Neuronal stem cell (in vitro differentiated cells): ENCODE measurements around the gene BAD.

Experiments used
- DNase-seq: peaks from one replicate; pipeline ENCODE4 v3.0.0-alpha.2; 2013; ENCODE audit warnings: low spot score
- H2AFZ ChIP-seq: one replicate; pipeline ENCODE4 v1.6.1; 2013; ENCODE audit warnings: mild to moderate bottlenecking, low read length, inconsistent platforms
- H2AK5ac ChIP-seq: 2 replicates; pipeline ENCODE4 v1.6.1; 2013; ENCODE audit warnings: low read depth, mild to moderate bottlenecking, inconsistent platforms, low read length, moderate library complexity, mixed read lengths
- H2BK120ac ChIP-seq: 2 replicates; pipeline ENCODE4 v1.6.1; 2013; ENCODE audit warnings: low read depth, mild to moderate bottlenecking, inconsistent platforms, low read length, moderate library complexity, mixed read lengths
- H2BK12ac ChIP-seq: one replicate; pipeline ENCODE4 v1.6.1; 2013; ENCODE audit warnings: low read length, inconsistent platforms
- H2BK15ac ChIP-seq: 2 replicates; pipeline ENCODE4 v1.6.1; 2013; ENCODE audit warnings: mild to moderate bottlenecking, low read length, inconsistent platforms, mixed read lengths
- H2BK5ac ChIP-seq: one replicate; pipeline ENCODE4 v1.6.1; 2013; ENCODE audit warnings: inconsistent platforms, mild to moderate bottlenecking, low read length, moderate library complexity
- H3K14ac ChIP-seq: one replicate; pipeline ENCODE4 v1.6.1; 2013; ENCODE audit warnings: low read length, inconsistent platforms
- H3K18ac ChIP-seq: 2 replicates; pipeline ENCODE4 v1.6.1; 2013; ENCODE audit warnings: low read length, inconsistent platforms
- H3K23ac ChIP-seq: 2 replicates; pipeline ENCODE4 v1.6.1; 2013; ENCODE audit warnings: low read depth, mild to moderate bottlenecking, mixed read lengths, low read length, inconsistent platforms; ENCODE audit not compliant: poor library complexity
- H3K27ac ChIP-seq: replicated peaks from 3 replicates; pipeline ENCODE4 v1.5.1; 2013; ENCODE audit warnings: low read length, inconsistent platforms
- H3K27me3 ChIP-seq, 3 experiments: 2 replicates each; pipeline ENCODE4 v1.6.1; 2013; ENCODE audit warnings: low read length in 3 of 3, mild to moderate bottlenecking in 2 of 3, inconsistent platforms in 1 of 3, low read depth in 1 of 3, mixed read lengths in 1 of 3, moderate library complexity in 1 of 3; ENCODE audit not compliant: control insufficient read depth in 3 of 3, insufficient read depth in 3 of 3
- H3K36me3 ChIP-seq, 2 donors: replicated peaks in 1 of 2; 2 replicates each; pipeline ENCODE4 v1.6.1; 2013; ENCODE audit warnings: low read length in 2 of 2; ENCODE audit not compliant: control insufficient read depth in 2 of 2, insufficient read depth in 2 of 2
- H3K4ac ChIP-seq: 2 replicates; pipeline ENCODE4 v1.6.1; 2013; ENCODE audit warnings: inconsistent platforms, mild to moderate bottlenecking, low read length, moderate library complexity
- H3K4me1 ChIP-seq, 2 donors: 1 replicate in 1 of 2; 2 replicates in 1 of 2; pipeline ENCODE4 v1.6.1; 2013; ENCODE audit warnings: low read length in 2 of 2, low read depth in 1 of 2; ENCODE audit not compliant: control insufficient read depth in 2 of 2, insufficient read depth in 1 of 2
- H3K4me2 ChIP-seq: one replicate; pipeline ENCODE4 v1.6.1; 2013; ENCODE audit warnings: mild to moderate bottlenecking, low read length, inconsistent platforms; ENCODE audit not compliant: insufficient read depth, poor library complexity, severe bottlenecking
- H3K4me3 ChIP-seq, 2 donors: 2 replicates each; pipeline ENCODE4 v1.5.1; 2013; ENCODE audit warnings: low read length in 2 of 2, mild to moderate bottlenecking in 2 of 2, inconsistent platforms in 1 of 2, moderate library complexity in 1 of 2
- H3K79me1 ChIP-seq: one replicate; pipeline ENCODE4 v1.6.1; 2013; ENCODE audit warnings: low read depth, mild to moderate bottlenecking, inconsistent platforms, low read length, moderate library complexity
- H3K9ac ChIP-seq: one replicate; pipeline ENCODE4 v1.6.1; 2013; ENCODE audit warnings: mild to moderate bottlenecking, low read depth, low read length, inconsistent platforms; ENCODE audit not compliant: poor library complexity
- H3K9me3 ChIP-seq, 2 donors: replicated peaks in 1 of 2; 2 replicates each; pipeline versions ENCODE3 to v1.6.1; 2013; ENCODE audit warnings: low read length in 2 of 2, mild to moderate bottlenecking in 2 of 2, inconsistent platforms in 1 of 2, low read depth in 1 of 2, mixed read lengths in 1 of 2, moderate library complexity in 1 of 2; ENCODE audit not compliant: control insufficient read depth in 2 of 2, insufficient read depth in 1 of 2
- H4K8ac ChIP-seq: one replicate; pipeline ENCODE4 v1.6.1; 2013; ENCODE audit warnings: low read depth, mild to moderate bottlenecking, inconsistent platforms, low read length, moderate library complexity
- H4K91ac ChIP-seq: one replicate; pipeline ENCODE4 v1.6.1; 2013; ENCODE audit warnings: low read length, low read depth, mild to moderate bottlenecking, inconsistent platforms; ENCODE audit not compliant: poor library complexity
- WGBS, 2 donors: extraction: QIAGEN DNeasy Blood & Tissue Kit; methylation state at CpG; one replicate each; pipeline ENCODE4 v1.1.7; 2013; ENCODE audit warnings: missing lambda C conversion rate in 2 of 2, mixed read lengths in 1 of 2; ENCODE audit not compliant: insufficient read length in 2 of 2, insufficient replicate concordance in 1 of 2; ENCODE audit errors: extremely low coverage in 2 of 2; 5-methylcytosine and 5-hydroxymethylcytosine counted together

BAD gene

DNA sequence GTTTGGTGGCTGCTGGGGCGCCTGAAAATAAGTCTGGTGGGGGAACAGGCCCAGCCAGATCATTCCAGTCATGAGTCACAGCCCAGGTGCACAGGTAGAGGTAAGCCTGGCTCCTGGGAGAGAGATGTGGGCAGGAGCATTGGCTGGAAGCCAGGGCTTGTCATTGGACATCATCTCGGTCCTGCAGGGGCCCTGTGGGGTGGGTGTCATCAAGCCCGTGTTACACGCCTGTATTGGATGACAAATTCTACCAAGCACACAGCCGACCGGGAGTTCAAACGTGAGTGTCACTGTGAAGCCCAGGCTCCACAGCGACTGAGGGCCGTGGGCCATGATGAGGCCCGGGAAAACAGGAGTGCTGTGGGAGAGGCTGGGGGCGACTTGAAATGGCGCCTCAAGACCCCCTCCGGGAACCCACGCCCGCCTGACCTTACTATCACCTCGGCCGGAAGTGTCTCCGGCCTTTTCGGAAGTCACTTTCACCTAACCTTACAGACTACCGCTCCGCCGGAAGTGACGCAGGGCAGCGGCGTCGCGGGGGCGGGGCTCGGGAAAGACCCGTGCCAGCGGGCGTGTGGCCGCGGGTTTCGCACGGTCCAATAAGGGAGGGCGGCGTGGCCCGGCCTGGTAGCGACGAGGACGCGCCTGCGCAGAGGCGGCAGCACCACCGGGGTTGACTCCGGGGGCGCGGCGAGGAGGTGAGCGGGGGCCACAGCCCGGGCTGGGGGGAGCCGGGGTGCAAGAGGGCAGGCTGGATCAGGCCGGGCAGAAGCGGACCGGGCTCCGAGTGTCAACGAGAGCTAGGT lies 43.8 kb downstream of the BAD start, which contains the start of gene FKBP2:
TSS of gene FKBP2 (plus strand) at position 661 of the 806 bp plus-strand sequence. CDS start 1,293 bp downstream, outside the sequence.
- Histone ChIP-seq H2AFZ (peak within 1 kb of the TSS; percentile 96), H4K8ac (peak within 1 kb of the TSS; percentile 92), H3K9me3 (no peaks in the 10 kb centered on the region), H3K14ac (peak within 1 kb of the TSS; percentile 67), H2AK5ac (peak within 1 kb of the TSS; percentile 99), H2BK15ac (peak within 1 kb of the TSS; percentile 58), H3K27me3 (peaks cover 0 to 2% (median 0%) of the 10 kb centered on the region in 3 experiments), H3K36me3 (peaks cover 16 to 19% of the 10 kb centered on the region in 2 donors), H3K4me1 (peaks cover 16% of the 10 kb centered on the region in 2 donors), H2BK12ac (peak within 1 kb of the TSS; percentile 41), H3K9ac (peak within 1 kb of the TSS; percentile 92), H3K4me3 (peak within 1 kb of the TSS; percentile 70 to 94), H2BK5ac (peak within 1 kb of the TSS; percentile 93), H3K18ac (peak within 1 kb of the TSS; percentile 100), H3K4me2 (peak within 1 kb of the TSS; percentile 93), H2BK120ac (peak within 1 kb of the TSS; percentile 21), H4K91ac (peak within 1 kb of the TSS; percentile 12), H3K23ac (peak within 1 kb of the TSS; percentile 100), H3K27ac (peak within 1 kb of the TSS; percentile 96), H3K4ac (peak within 1 kb of the TSS; percentile 94), H3K79me1 (peaks cover 20% of the 10 kb centered on the region)
- no CpG with 5 or more reads among the region's 58 CpGs for WGBS, 2 donors
- peak; percentile 95 for DNase-seq

DNA sequence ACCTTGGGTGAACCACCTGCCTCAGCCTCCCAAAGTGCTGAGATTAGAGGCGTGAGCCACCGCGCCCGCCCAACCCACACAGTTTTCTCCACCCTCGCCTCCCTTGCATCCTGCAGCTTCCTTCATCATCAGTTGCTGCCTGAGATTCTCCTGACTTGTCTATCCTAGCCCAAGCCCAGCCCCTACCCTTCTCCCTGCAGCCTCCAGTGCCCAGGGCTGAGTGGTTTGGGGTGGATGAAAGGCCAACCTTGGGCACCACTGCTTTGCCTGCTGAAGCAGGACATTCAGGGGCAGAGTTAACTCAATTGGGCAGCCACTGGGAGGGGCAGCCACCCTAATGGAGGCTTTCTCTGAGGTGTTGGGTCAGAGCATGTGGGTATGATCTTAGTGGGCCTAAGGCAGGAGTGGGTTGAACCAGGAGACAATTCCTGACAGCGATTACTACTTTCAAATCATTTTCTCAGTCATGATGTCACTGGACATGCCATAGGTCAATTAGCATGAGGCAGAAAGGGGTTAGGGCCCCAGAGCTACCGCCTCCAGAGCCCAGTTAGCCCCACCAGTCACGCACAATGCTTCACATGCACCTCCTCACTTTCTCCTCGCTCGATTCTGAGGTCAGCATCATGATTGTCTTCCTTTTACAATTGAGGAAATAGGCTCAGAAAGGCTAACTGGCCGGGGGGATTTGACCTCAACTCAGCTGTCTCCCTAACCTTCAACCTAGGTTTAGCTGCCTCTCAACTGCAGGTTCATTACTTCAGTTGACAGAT lies 44.6 kb downstream of the BAD start:
- Histone ChIP-seq H3K4me3 (peak overlapping the region; percentile 70 to 90), H3K27ac (no peak overlapping the region)
- no CpG with 5 or more reads among the region's 11 CpGs for WGBS, 2 donors

DNA sequence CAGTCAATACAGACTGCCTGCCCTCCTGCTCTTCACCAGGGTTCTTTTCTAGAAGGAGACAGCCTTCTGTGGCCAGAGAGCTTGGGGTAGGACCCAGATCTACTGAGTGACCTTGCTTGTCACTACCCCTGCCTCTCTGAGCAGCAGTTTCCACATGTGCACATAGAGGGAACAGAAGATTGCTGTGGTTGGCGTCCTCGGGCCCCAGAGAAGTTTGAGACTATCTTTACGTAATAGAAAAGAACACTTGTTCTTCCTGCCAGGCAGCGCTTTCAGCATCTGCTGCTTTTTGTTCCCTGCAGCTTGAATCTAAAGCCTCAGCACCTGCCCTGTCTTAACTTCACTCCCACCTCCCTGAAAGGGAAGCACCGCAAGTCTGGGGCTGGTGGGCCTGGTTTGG lies 45.5 kb downstream of the BAD start:
- WGBS, 2 donors = no CpG with 5 or more reads among the region's 5 CpGs
- Histone ChIP-seq H3K9ac (no peak overlapping the region), H2BK120ac (no peak overlapping the region), H3K4me1 (peaks cover 10 to 14% of the 10 kb centered on the region in 2 donors), H3K14ac (no peak overlapping the region), H3K27ac (no peak overlapping the region), H3K36me3 (peaks cover 12 to 13% of the 10 kb centered on the region in 2 donors), H3K27me3 (peaks cover 0 to 11% (median 0%) of the 10 kb centered on the region in 3 experiments), H3K79me1 (peaks cover 15% of the 10 kb centered on the region), H3K23ac (no peak overlapping the region), H3K4me3 (no peak overlapping the region), H4K91ac (no peak overlapping the region), H2AFZ (no peak overlapping the region), H3K9me3 (no peaks in the 10 kb centered on the region), H4K8ac (no peak overlapping the region), H3K4ac (no peak overlapping the region), H2BK12ac (no peak overlapping the region), H3K4me2 (no peak overlapping the region), H2AK5ac (no peak overlapping the region), H2BK15ac (no peak overlapping the region), H3K18ac (no peak overlapping the region), H2BK5ac (no peak overlapping the region)
- DNase-seq = no peak

More for the DNA sequence above, 44.6 kb downstream of the BAD start:
- Histone ChIP-seq H3K23ac (no peak overlapping the region), H3K18ac (no peak overlapping the region), H3K9me3 (no peaks in the 10 kb centered on the region), H3K4me1 (peaks cover 10 to 13% of the 10 kb centered on the region in 2 donors), H3K4me2 (peak overlapping the region; percentile 88), H2BK15ac (peak overlapping the region; percentile 42), H3K9ac (no peak overlapping the region), H2AFZ (no peak overlapping the region), H2BK5ac (peak overlapping the region; percentile 93), H2AK5ac (peak overlapping the region; percentile 99), H2BK120ac (no peak overlapping the region), H4K91ac (no peak overlapping the region), H3K36me3 (peaks cover 15 to 17% of the 10 kb centered on the region in 2 donors), H3K79me1 (peaks cover 15% of the 10 kb centered on the region), H4K8ac (no peak overlapping the region), H2BK12ac (no peak overlapping the region), H3K27me3 (peaks cover 0 to 9% (median 0%) of the 10 kb centered on the region in 3 experiments), H3K14ac (no peak overlapping the region), H3K4ac (no peak overlapping the region)
- no peak for DNase-seq
